Cerebellar nuclear complex (tissue), 1 donor: ENCODE measurements around the gene NTF3.

Experiments used
- DNase-seq, 2 experiments: peaks; one replicate each; lab custom pipeline; 2025; lab: John Stamatoyannopoulos, UW

The NTF3 gene

GRCh38 chr12:5432011-5432400 lies at the start of gene NTF3:
TSS of gene NTF3 (plus strand) at chr12:5432108. CDS start at chr12:5432325, 217 bp downstream.
- DNase-seq, result no peak

DNA sequence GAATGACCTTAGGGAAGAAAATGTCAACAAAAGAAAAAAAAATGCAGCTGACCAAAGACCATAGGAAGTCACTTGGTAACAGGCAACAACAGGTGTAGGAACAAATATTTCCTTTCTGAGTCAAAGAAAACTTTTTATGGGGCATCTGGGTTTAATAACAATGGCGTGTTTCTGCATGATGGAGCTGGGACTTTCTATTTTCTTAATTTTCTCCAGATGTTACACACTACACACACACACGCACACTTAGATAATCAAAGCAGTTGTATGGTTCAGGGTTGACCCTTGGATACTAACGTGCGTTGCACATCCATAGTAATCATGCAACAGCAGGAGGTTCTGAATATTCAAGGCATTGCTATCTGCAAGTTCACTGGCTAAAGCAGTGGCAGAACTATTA lies 47.9 kb upstream of the NTF3 start:
- DNase-seq, result no peak

- no peak for DNase-seq
Measured at GRCh38 chr12:5388581-5389535, 43.0 kb upstream of the NTF3 start.

GRCh38 chr12:5390174-5390799 lies 41.6 kb upstream of the NTF3 start:
- no peak for DNase-seq

GRCh38 chr12:5391653-5392052 lies 40.3 kb upstream of the NTF3 start:
- no peak for DNase-seq

- no peak for DNase-seq
Measured at GRCh38 chr12:5392961-5393360, 38.9 kb upstream of the NTF3 start.

DNA sequence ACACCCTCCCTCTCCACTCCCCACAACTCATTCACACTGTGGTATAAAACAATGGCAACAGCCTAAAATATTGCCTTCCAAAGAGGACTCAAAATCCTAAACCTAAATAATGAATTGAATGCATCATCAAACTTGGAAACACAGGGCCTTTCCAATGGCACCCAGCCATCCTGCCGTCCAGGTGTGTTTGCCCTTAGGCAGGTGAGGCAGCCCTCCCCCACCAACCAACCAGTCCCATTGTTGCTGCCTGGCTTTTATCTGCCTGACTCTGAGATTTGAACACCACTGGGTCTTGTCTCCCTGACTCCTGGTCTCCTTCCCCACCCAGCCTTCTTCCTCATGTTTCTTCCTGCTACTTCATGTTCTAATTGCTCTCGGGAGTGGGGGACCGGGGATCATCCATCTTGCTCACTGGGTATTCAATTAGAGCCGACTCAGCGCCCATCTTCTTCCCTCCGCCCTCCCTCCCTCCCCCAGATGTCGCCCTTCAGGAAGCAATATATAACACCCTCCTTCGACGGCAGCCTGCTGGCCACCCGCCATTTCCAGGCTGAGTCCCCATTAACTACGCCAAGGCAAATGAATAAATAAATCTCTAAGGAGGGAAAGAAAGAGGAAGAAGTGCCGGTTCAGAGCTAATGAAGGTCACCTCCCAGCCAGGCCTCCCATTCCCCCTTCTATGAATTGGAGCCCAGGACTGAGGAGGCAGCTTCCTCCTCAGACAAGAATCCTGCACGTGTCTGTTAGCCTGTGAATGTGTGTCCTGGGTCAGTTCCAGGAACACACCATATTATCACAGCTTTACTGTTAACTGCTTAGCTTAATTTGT lies 36.3 kb upstream of the NTF3 start:
- DNase-seq, result no peak

GRCh38 chr12:5396541-5396940 lies 35.4 kb upstream of the NTF3 start:
- no peak for DNase-seq

DNA sequence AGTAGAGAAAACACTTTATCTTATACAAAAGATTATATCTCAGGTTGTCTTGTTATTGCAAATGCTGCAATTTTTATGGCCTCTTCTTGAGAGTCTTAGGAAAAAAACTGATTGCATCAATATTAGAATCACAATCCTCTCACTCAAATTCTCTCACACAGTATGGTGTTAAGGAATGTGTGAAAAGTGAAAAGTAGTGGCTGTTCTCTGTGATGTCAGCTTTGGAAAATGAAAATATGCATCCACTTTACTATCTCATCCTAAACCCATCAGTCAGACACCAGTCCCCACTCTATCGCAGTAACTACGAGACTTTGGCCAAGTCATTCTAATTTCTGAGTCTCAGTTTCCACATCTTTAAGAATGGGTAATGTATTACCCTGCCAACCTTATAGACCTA lies 32.6 kb upstream of the NTF3 start:
- DNase-seq, result no peak

- DNase-seq, result no peak
Measured at GRCh38 chr12:5402009-5402935, 29.6 kb upstream of the NTF3 start.

GRCh38 chr12:5403411-5403810 lies 28.5 kb upstream of the NTF3 start:
- no peak for DNase-seq

- DNase-seq, result no peak
Measured at GRCh38 chr12:5407034-5407856, 24.7 kb upstream of the NTF3 start.

DNA sequence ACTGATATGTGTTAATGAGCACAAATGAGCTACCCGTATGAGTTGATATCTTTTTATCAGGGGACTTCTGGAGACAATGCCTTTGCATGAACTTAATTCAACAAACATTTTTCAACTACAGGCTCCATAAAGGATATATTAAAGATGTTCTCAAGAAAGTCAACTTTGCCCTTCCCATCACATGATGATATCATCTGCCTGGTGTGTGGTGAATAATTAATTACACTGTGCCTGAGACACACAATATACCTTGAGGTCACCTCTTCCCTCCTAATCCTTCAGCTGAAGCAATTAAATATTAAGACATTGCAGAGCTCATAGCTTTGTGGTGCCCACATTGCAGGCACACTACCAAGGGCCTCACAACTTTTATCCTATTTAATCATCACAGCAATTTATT lies 22.3 kb upstream of the NTF3 start:
- no peak for DNase-seq

DNA sequence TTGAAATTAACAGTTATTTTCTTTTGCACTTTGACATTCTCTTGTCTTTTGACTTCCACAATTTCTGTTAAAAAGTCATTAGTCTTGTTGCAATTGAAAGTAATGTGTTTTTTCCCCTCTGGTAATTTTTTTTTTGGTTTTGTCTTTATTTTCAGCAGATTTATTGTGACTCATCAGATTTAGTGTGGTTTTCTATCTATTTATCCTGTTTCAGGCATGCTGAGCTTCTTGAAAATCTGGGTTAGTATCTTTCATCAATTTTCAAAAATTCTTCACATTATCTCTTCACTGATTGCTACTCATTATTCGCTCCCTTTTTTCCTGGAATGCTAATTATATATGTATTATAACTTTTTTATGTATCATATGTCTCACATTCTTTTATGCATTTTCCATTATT lies 15.3 kb upstream of the NTF3 start:
- DNase-seq, result no peak

- DNase-seq, result no peak
Measured at GRCh38 chr12:5417500-5417899, 14.4 kb upstream of the NTF3 start.

DNA sequence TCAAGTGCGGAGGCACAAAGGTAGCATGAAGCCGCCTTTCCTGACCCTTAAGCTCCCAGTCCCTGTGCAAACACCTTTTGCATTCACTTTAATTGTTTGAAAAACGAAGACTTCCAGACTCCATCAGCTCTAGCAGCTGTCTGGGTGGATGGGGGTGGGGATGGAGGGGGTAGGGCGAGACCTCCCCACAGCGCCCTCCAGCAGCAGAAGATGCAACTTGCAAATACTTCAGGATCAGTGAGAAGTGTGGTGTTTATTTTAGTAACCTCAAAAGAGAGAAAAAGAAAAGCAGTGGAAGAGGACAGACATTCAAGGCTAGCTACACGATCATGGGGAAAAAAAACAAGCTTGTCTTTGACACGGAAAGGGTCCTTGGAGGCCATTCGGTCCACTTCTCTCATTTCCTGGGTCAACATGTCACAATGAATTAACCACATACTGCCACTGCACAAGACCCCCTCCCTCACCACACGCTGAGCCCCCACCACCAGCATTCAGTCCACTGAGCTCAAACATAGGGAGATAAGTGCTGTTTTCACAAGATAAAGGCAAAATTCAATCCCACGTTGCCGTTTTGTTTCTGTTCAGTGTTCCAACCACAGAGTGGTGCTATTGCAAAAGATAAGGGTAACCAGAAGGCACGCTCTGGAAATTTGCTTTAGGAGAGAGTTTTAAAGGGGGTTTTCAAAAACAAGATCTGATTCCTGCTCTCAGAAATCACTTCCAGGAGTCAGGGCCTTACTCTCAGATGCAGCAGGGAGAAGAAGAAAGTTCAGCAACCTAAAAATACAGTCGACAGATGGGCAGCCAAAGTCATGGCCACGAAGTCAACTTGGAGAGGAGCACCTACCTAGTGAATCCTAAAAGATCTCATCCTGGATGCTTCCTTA lies 3.3 kb upstream of the NTF3 start:
- DNase-seq, result peak in 1 of 2 experiments; percentile 13

- DNase-seq, result no peak
Measured at GRCh38 chr12:5429741-5430557, 2.0 kb upstream of the NTF3 start.
